Colonic mucosa (tissue), 4 donors: ENCODE results near the gene ABHD4. TPM values are rescaled to one million over a fixed set of nuclear protein-coding genes. Genes with fewer than 3 reads are reported as not detected.
"Not testable (repeated sequence)": the region's sequence is repeated elsewhere in the genome, so short reads cannot be mapped to it uniquely, and the experiment has no call there.

ENCODE experiments used
- DNase-seq: peaks from one replicate; pipeline ENCODE4 v3.0.0-alpha.2; 2020
- H3K27ac ChIP-seq: fragments of 200-600 bp; one replicate; pipeline ENCODE4 v1.8.0; 2021
- H3K27me3 ChIP-seq: fragments of 200-600 bp; one replicate; pipeline ENCODE4 v1.8.0; 2021
- H3K36me3 ChIP-seq: fragments of 200-600 bp; one replicate; pipeline ENCODE4 v1.8.0; 2021
- H3K4me1 ChIP-seq: fragments of 200-600 bp; one replicate; pipeline ENCODE4 v1.8.0; 2021; ENCODE audit warnings: mild to moderate bottlenecking
- H3K4me3 ChIP-seq: fragments of 200-600 bp; one replicate; pipeline ENCODE4 v1.8.0; 2021
- H3K9ac ChIP-seq, 2 donors: one replicate each; pipeline ENCODE4 v1.7.0; 2013; ENCODE audit warnings: control low read depth in 2 of 2, low read depth in 2 of 2, low read length in 2 of 2
- H3K9me3 ChIP-seq: fragments of 200-600 bp; one replicate; pipeline ENCODE4 v1.8.0; 2021
- intact Hi-C: fragments of 100-400 bp; cut with DNase I; formaldehyde crosslinking; loops from one replicate; pipeline ENCODE4 v1.14.1; 2022
- total RNA-seq, 2 donors: library from RNA; stranded (reverse); fragmentation: NEBNext Ultra II Directional in 1 of 2; extraction: Animal tissue kit (Norgen Biotek cat#: 25700) in 1 of 2; gene quantifications; one replicate each; pipeline ENCODE4 v1.2.1, GENCODE V29; 2021
- TF ChIP-seq, protein P1 (sequence below): fragments of 200-600 bp; IDR thresholded peaks from one replicate; pipeline ENCODE4 v1.8.0; 2022; ENCODE audit warnings: antibody characterized with exemption, mild to moderate bottlenecking
- donor health status: healthy.
- donor health status: DM: no; HTN: no; CAD: no.
- donor health status: DM: no; HTN: no; CAD: no.

Gene ABHD4
- total RNA-seq, 2 donors from 2014 or later: 14.5 to 32.4 TPM

DNA sequence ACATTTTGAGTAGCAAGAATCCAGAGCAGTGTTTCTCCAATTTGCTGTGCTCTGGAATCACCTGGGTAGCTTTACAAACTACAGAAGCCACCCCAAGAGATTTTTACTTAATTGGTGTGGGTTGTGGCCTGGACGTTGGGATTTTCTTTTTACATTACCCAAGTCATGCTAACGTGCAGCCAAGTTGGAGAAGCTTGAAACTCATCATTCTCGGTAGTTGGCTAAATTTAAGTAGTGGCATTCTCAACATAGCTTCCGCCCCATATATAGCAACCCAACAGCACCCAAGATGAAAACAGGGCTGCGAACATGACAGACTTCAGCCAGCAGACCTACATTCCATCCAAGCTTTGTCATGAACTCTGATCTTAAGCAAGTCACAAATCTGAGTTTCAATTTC, 34.1 kb upstream of the ABHD4 start:
- DNase-seq: no peak
- no peaks in the 10 kb centered on the region for H3K36me3 ChIP-seq
- H3K27me3 ChIP-seq: no peaks in the 10 kb centered on the region
- peak overlapping the region; percentile 39 for H3K27ac ChIP-seq
- intact Hi-C loops: no loop called here
- no peaks in the 10 kb centered on the region for H3K9me3 ChIP-seq
- H3K4me3 ChIP-seq: no peak overlapping the region
- TF ChIP-seq, protein P1, sequence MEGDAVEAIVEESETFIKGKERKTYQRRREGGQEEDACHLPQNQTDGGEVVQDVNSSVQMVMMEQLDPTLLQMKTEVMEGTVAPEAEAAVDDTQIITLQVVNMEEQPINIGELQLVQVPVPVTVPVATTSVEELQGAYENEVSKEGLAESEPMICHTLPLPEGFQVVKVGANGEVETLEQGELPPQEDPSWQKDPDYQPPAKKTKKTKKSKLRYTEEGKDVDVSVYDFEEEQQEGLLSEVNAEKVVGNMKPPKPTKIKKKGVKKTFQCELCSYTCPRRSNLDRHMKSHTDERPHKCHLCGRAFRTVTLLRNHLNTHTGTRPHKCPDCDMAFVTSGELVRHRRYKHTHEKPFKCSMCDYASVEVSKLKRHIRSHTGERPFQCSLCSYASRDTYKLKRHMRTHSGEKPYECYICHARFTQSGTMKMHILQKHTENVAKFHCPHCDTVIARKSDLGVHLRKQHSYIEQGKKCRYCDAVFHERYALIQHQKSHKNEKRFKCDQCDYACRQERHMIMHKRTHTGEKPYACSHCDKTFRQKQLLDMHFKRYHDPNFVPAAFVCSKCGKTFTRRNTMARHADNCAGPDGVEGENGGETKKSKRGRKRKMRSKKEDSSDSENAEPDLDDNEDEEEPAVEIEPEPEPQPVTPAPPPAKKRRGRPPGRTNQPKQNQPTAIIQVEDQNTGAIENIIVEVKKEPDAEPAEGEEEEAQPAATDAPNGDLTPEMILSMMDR: no peak
- peaks cover 8% of the 10 kb centered on the region for H3K4me1 ChIP-seq
- H3K9ac ChIP-seq: no peak overlapping the region

DNA sequence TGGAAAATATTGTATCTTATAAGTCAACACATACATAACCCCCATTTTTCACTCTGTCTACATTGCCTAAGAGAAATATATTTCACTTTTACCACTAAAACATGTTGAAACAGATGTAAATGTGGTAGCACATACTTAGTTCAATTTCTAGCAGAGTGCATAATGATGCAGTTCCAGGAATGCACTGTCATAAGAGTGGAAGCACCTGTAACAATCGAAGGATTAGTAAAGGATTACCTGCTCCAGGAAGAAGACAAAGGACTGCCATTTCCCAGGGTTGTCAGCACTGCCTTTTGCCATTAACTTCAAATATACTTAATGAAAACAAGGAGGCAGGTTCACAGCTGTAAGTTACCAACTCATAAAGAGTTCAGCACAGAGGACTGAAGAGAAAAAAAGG, 33.6 kb upstream of the ABHD4 start:
- intact Hi-C loops: no loop called here
- Histone ChIP-seq H3K4me3 (no peak overlapping the region), H3K9ac (no peak overlapping the region), H3K27ac (peak overlapping the region; percentile 39), H3K27me3 (no peaks in the 10 kb centered on the region), H3K9me3 (no peaks in the 10 kb centered on the region), H3K4me1 (peaks cover 8% of the 10 kb centered on the region), H3K36me3 (no peaks in the 10 kb centered on the region)
- TF ChIP-seq, protein P1: no peak
- no peak for DNase-seq

DNA sequence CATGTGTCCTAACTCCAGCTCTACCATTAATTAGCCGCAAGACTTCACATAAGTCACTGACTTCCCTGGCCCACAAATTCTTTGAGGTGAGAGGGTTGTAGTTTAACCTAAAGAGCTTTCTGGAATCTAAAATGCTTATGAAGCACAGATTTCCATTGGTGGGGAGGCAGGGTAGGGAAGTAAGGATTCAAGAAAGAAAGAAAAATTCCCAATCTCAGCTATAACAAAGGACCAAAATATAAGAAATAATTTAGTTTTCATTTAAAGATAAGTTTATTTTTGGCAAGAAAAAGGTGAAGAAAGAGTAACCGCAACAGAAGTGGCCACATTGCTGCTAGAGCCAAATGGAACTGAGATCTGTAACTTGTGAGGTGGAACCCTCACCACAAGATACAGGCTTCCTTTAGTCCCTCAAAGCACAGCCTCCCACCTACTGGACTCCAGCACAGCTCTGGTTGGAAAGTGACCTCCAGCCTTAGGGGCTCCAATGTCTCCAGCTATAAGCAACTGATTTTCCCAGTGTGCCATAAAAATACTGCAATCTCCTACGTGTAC, 32.6 kb upstream of the ABHD4 start:
- H3K27me3 ChIP-seq: no peaks in the 10 kb centered on the region
- no peak overlapping the region for H3K9ac ChIP-seq
- no peaks in the 10 kb centered on the region for H3K36me3 ChIP-seq
- H3K9me3 ChIP-seq: no peaks in the 10 kb centered on the region
- H3K4me1 ChIP-seq: peaks cover under 1% of the 10 kb centered on the region
- peak overlapping the region; percentile 39 for H3K27ac ChIP-seq
- TF ChIP-seq, protein P1: no peak
- H3K4me3 ChIP-seq: no peak overlapping the region
- intact Hi-C loops: no loop called here
- DNase-seq: no peak

DNA sequence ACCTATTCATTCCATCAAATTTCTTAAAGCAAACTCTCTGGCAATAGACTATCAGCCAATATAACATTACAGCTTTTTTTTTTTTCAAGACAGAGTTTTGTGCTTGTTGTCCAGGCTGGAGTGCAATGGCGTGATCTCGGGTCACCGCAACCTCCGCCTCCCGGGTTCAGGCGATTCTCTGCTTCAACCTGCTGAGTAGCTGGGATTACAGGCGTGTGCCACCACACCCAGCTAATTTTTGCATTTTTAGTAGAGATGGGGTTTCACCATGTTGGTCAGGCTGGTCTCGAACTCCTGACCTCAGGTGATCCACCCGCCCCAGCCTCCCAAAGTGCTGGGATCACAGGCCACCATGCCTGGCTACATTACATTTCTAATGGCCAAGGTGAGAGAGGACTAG, 31.8 kb upstream of the ABHD4 start:
- H3K36me3 ChIP-seq, H3K9ac ChIP-seq, H3K4me1 ChIP-seq, DNase-seq, intact Hi-C loops, H3K9me3 ChIP-seq, H3K4me3 ChIP-seq, H3K27me3 ChIP-seq: not testable (repeated sequence)
- H3K27ac ChIP-seq: peak overlapping the region; percentile 1

DNA sequence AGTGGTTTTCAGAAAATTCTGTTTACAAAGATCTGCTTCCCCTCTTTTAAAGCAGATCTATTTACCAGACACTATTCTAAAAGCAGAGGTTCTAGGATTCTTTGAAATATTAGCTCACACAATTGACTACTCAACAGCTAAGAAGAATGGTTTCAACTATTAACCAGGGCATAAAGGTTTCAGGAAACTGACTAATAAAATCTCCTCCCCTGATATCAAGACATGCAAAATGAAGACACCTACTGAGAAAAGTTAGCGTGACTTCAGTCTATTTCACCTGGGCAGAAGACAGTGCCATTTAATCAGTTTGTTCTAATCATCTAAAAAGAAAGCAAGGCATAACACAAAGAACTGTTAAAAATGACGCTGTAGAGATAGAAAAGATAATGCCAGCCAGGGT, 31.3 kb upstream of the ABHD4 start:
- Histone ChIP-seq H3K27me3 (no peaks in the 10 kb centered on the region), H3K27ac (peak overlapping the region; percentile 1), H3K36me3 (no peaks in the 10 kb centered on the region), H3K4me1 (no peaks in the 10 kb centered on the region), H3K9ac (peak overlapping the region in 1 of 2 donors; percentile 28), H3K4me3 (no peak overlapping the region), H3K9me3 (no peaks in the 10 kb centered on the region)
- no peak for DNase-seq
- TF ChIP-seq, protein P1: no peak
- intact Hi-C loops: no loop called here

DNA sequence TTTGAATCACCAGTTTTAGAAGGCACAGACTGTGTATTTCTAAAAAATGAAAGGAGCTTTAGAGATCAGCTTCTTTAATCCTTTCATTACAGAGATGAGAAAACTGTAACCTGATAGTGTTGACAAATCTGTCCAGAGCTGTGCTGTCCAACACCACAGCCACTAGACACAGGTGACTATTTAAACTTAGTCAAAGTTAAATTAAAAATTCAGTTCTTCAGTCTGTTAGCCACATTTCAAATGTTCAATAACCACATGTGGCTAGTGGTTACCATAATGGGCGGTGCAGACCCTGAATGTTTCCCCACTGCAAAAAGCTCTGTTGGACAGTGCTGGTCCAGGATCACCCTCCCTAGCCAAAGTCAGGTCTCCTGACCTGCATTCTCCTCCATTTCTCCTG, 30.7 kb upstream of the ABHD4 start:
- Histone ChIP-seq H3K4me1 (no peaks in the 10 kb centered on the region), H3K27ac (peak overlapping the region; percentile 1), H3K9ac (peak overlapping the region in 1 of 2 donors; percentile 28), H3K4me3 (no peak overlapping the region), H3K27me3 (no peaks in the 10 kb centered on the region), H3K9me3 (no peaks in the 10 kb centered on the region), H3K36me3 (no peaks in the 10 kb centered on the region)
- DNase-seq: no peak
- TF ChIP-seq, protein P1: no peak
- intact Hi-C loops: no loop called here
